ENCODE measurements around the gene F2.
"Not testable (repeated sequence)": the region's sequence is repeated elsewhere in the genome, so short reads cannot be mapped to it uniquely, and the experiment has no call there.

Gene F2

DNA sequence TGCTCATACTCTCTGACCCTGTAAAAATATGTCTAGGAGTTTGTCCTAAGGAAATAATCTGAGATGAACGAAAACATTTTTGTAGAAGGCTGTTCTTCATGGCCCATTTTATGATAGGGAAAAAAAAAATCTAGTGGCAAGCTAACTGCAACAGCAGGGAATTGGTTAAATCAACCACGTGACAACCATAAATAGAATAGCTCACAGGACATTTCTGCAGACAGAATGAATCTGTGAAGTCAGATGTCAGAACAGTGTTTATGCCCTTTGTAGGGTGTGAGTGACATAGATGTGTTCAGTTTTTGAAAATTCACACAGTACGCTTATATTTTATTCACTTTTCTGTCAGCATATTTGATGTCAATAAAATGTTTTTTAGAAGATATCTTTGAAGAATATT, 34.6 kb upstream of the F2 start:
- no peak for DNase-seq

DNA sequence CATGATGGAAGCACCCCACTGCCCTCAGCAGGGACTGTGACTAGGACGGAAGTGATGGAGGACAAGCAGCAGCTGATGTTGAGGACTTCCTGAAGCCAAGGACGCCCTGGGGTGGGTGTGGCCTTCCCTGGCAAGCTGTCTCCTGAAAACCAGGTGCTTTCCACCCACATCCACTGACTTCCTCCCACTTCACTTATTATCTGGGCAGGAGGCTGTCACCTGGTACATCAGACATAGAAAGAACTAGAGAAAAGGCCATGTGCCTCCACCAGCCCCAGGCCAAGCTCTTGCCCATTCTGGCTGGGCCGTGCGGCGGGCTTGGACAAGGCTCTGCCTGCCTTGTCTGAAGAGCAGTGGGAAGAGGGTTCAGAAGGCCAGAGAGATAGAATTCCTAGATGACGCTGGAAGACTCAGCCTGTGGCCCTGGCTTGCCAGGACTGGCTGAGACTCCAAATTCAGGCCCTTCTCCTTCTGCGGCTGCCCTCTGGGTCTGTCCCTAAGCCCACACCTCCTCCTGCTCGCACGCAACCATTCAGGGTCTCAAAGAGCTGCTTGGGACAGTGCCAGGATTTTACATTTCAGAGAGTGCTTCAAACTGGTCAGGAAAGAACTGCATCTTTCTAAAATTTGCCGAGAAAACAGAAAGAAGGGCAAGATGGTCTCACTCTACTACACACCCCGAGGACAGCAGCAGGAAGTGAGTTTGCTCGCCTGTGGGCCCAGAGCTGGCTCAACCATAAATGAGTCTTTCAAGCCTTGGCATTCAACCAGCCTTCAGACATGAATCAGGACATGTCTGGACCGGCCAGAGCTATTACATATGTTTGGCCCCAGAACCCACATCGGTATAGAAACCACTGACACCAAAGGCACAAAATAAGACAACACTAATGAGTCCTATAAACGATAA, 31.9 kb upstream of the F2 start:
- peak in 10 of 56 donors; percentile 18 to 70 (median 32) for DNase-seq

DNA sequence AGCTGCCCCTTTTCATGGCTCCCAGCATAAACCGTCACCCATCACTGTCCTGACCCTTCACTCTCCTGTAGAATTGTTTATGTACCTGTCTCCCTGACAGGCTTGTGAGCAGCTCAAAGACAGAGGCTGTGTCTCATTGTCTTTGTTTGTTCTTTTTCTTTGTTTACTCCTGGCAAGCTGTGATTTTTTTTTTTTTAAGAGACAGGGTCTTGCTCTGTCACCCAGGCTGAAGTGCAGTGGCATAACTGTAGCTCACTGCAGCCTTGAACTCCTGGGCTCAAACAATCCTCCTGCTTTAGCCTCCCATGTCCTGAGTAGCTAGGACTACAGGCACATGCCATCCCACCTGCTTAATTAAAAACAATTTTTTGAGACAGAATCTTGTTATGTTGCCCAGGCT, 28.3 kb upstream of the F2 start:
- DNase-seq: no peak

DNA sequence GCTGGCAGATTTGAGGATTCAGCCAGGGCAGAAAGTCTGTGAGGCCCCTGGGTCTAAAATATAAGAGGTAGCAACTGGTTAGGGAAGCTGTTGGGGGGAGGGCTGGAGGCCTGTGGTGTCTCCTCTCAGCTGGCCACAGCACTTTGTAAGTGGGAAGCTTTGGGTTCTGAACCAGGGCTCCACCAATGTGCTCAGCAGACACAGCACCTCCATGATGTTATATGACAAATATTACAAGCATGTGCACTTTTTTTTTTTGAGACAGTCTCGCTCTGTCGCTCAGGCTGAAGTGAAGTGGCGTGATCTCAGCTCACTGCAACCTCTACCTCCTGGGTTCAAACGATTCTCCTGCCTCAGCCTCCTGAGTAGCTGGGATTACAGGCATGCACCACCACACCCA, 26.6 kb upstream of the F2 start:
- DNase-seq: no peak

DNA sequence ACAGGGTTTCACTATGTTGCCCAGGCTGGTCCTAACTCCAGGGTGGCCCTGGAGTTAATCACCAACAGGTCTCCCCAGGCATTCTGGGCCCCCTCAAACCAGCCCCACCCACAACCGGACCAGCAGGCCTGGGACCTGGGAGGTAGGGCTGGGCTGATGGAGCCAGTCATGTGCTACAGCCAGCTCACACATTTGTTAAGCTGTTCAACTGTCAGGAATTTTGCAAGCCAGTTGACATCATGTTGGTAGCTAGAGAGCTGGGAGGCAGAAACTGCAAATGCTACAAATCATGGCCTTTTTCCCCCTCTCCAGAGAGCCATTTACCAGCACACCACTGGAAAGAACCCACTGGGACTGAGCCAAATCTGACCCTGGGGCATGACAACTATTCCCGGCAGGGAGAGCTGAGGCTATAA, 25.4 kb upstream of the F2 start:
- peak in 4 of 56 donors; percentile 12 to 50 (median 25) for DNase-seq

DNA sequence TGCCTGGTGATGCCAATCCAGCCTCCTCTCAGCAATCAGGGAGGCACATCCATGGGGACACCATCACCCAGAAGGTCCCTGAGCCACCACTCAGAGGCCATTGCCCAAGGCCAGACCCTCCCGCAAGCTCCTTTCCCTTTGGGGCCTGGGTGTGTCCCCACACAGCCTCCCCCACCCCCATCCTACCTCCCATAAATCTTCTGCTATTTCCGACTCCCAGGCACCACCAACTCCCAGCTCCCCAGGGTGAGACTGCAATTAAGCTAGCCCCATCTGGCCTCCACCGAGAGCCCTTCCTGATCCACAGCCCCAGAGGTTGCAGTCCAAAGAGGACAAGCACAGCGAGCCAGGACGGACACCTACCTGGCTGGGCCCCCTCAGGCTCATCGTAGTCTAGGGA, 24.9 kb upstream of the F2 start:
- no peak for DNase-seq

DNA sequence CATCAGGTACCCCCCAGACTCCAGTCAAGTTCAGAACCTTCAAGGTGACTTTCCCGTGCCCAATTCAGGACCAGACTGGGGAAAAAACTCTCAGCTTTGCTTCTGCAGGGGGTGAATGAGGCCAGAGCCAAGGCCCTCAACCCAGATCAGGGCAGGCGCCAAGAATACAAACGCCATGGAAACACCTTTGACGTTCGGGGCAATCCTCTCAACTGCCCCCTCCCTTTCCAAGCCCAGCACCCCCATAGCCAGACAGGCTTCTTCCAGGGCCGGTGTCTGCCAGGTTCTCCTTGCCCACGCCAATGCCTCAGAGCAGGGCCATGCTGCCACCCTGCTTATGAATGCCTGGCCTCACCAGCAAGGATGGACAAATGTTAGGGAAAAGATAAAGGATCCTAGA, 24.4 kb upstream of the F2 start:
- DNase-seq: peak in 4 of 56 donors; percentile 13 to 53 (median 20)

DNA sequence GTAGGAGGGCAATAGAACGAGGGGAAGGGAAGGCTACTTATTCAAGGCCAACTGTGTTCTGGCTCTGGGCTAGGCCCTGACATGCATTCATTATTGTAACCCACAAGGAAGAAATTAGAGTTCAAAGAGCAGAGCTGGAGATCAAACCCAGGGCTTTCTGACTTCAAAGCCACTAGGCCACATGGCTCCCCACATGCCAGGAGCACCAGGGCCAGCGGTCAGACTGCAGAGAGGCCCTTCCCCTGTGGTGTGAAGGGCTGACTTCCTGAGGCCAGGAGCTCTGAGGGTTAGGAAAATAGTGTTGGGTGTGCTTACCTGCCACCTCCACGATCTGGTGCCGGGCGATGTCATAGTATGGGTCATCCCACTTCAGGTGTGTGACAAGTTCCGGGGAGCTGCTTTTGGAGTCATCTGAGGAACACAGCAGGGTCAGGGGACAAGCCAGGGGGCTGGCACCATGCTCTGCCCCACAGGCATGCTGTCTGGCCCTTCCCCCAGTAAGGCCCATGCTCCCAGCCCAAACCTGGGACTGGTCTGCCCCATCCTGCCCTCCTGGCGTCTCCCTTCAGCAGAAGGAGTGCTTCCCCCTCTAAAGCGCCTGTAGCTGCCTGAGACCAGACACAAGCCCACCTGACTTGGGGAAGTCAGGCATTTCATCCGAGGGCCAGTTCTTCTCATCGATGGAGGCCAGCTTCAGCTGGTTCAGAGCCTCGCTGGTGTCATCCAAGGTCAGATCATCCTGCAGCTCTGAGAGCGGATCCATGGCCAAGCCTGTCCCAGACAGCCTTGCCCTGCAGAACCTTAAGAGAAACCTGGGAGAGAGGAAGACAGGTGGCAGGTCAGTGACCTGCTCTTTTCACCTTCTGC, 23.4 kb upstream of the F2 start:
- no peak for DNase-seq

DNA sequence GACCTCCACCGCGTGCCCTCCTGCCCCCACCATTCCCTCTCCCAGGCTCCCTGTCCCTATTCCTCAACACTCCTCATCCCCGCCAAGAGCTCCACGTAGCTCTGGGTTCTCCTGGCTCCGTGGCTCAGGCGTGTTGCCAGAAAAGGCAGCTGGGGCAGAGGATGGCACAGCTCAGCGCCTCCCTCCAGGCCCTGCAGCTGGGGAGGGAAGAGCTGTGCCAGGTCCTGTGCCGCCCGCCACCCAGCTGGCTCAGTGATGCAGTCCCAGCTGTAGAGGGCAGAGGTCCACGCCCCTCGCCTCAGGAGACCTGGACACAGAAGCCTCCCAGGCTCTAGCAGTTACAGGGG, 22.8 kb upstream of the F2 start:
- DNase-seq: peak in 55 of 56 donors; percentile 41 to 97 (median 88)

DNA sequence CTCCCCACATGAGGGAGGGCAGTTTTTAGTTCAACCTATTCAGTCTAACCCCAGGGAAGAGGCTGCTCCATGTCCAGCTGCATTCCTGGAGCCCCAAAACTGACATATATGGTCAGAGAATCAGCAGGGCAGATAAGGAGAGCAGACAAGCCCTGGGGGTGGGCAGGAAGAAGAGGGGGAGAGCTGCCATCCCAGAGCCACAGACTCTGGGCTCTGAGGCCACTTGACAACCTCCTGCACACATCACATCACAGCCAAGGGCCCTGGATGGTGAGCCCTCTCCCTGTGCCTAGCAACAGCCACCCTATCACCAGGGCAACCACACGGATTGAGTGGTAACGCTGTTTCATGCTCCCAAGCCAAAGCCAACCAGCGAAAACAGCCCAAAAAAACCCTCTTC, 21.7 kb upstream of the F2 start:
- peak in 48 of 56 donors; percentile 15 to 79 (median 51) for DNase-seq

DNA sequence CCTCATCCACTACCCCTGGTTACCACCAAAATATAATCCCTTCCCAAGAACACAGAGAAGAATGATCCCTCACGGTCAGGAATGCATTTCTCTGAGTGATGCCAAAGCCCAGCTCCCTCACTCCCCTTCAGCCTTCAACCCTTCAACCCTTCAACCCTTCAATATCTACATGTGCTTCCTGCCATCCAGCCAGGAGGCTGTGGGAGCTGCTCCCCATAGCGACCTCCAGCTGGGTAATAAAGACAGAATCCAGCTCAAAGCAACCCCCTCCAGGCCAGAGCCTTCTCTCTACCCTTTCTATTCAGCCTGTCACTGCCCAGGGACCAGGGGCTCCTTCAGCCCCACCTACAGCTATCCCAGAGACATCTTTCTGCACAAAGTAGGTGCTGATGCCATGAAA, 21.3 kb upstream of the F2 start:
- no peak for DNase-seq

DNA sequence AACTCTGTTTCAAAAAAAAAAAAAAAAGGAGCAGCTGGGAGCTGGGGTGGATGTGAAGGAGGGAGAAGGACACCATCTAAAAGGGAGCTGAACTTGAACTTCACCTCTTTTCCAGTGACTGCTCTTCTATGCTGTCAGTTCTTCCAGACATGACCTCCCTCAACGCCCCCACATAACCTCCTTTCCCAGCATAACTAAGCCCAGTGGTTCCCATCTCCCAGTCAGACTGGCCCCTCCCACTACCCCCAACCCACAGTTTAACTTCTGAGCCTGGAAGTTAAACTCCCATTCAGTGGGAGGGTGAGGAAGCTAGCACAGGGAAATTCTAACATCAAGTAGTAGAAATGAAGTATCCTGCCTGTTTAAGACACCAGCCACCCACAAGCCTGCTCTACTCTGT, 20.4 kb upstream of the F2 start:
- no peak for DNase-seq

DNA sequence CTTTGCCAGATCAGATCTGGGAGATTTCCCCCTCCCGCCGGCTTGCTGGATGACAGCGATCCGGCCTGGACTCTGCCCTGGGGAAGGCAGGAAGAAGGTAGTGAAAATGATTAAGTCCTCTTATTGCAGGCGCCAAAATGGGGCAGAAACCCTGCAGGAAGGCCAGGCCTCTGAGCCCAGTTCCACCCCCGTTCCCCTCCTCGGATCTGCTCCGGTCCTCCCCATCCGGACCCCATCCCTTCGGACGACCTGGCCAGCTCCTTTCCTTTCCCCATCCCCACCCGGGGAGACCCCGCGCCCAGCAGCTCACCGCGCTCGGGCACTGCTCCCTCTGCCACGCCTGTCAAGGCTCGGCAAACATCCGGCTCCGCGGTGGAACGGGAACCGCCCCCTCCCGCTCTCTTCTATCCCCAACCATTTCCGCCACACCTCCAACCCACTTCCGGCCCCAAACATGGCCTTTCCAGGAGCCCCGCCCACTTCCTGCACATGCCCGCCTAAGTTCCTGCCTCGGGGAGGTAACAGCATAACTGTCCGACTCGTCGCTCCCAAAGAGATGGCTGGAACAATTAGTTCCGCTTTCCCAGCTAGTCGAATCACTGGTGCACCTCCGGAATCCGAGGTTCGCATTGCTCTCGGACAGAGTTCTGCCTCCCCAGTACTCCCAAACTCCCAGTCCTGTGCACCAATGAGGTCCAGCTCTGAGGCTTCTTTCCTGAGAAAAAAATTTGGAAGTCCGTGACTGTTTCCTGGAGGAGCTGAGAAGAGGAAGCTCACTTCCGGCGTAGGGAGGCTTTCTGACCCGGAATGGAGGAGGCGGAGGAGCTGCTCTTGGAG, 18.6 kb upstream of the F2 start, which contains the start of the genes ARHGAP1 and ZNF408:
Gene ARHGAP1 (minus strand): TSS at position 379 of the 837 bp plus-strand sequence. CDS start 4,512 bp downstream, outside the sequence.
Gene ZNF408 (plus strand): TSS at position 791 of the 837 bp plus-strand sequence. CDS start 17 bp downstream, at position 808.
- DNase-seq: peak; percentile 83 to 99 (median 97)

DNA sequence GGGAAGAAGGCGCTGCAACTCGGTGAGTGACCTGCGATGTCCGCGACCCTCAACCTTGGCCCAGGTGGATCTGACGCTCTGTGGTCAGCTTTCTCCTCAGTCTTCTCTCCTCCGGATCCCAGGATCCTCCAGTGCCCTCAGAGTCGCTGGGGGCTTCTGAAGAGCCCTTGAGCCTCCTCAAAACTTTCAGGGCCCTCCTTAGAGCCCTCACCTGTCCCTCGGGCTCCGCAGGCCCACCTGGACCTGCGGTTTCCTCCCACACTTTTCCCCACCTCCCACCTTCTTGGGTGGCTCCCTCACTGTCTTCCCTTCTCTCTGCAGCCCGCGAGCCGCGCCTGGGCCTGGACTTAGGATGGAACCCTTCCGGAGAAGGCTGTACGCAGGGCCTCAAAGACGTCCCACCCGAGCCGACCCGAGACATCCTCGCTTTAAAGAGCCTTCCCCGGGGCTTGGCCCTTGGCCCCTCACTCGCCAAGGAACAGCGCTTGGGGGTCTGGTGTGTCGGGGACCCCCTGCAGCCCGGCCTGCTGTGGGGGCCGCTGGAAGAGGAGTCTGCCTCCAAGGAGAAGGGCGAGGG, 17.8 kb upstream of the F2 start:
- DNase-seq: peak in 1 of 56 donors; percentile 18

DNA sequence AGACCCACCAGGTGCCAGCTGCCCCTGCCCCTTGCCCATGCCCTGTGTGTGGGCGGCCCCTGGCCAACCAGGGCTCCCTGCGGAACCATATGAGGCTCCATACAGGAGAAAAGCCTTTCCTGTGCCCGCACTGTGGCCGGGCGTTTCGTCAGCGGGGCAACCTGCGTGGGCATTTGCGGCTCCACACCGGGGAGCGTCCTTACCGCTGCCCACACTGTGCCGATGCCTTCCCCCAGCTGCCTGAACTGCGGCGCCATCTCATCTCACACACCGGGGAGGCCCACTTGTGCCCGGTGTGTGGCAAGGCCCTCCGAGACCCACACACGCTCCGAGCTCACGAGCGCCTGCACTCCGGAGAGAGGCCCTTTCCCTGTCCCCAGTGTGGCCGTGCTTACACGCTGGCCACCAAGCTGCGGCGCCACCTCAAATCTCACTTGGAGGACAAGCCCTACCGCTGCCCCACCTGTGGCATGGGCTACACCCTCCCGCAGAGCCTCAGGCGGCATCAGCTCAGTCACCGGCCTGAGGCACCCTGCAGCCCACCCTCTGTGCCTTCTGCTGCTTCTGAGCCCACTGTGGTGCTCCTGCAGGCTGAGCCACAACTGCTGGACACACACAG, 13.8 kb upstream of the F2 start:
- no peak for DNase-seq

DNA sequence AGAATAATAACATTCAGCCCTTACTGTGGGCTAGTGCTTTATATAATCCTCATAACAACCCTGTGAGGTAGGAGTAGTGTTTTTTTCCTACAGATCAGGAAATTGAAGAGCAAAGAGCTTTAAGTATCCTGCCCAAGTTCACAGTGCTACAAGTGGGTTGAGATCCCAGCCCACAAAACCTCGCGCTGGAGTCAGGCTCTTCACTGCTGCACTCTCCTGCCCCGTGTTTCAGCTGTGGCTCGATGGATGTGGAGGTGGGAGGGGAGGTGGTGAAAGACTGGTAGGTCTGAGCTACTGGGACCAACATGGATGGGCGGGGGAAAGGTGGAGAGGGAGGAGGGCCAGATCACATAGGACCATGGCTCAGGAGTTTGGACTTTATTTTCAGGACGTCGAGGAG, 12.1 kb upstream of the F2 start:
- DNase-seq: no peak

DNA sequence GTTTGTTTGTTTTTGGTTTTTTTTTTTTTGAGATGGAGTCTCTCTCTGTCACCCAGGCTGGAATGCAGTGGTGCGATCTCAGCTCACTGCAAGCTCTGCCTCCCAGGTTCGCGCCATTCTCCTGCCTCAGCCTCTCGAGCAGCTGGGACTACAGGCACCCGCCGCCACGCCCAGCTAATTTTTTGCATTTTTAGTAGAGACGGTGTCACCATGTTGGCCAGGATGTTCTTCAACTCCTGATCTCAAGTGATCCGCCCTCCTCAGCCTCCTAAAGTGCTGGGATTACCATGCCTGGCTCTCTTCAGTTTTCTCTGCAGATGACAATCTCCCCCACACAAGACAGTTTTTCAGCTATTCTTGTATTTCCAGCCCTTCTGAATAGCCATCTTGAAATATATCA, 9.7 kb upstream of the F2 start:
- DNase-seq: not testable (repeated sequence)

DNA sequence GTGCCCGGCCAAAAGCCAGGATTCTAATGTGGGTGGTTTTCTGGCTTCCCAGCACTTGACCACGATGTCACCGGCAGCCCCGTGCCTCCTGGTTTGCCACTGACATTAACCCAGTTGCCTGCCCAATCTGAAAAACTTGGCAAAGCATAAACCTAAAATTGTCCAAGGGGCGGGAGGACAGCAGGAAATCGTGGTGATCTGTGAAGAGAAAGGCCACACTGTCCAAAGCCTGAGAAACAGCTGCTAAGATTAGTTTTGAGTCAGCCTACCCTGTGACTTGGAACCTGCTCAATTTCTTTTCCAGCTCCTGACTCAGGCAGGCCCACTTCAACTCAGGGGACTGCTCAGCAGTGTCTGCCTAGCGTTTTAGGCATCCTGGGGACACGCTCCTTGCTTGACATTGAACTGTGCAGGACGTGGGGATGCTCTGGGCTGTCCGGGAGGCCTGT, 8.2 kb upstream of the F2 start:
- DNase-seq: peak in 6 of 56 donors; percentile 7 to 25 (median 24)

DNA sequence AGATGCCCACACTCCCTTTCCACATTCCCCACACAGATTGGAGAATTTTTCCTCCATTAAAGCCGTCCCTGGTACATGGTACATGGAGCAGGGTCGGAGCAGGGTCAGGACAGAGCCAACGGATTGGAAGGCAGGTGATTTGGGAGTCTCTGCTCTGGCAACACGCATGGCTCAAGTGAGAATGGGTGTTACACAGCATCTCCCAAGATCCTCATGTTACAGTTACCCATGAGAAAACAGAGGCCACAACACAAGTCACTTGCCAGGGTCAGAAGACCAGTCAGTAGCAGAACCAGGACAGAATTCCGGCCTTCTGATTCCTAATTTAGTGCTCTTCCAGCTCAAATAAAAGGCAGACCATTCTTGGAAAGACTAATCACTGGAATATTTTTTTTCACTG, 7.7 kb upstream of the F2 start:
- DNase-seq: no peak

DNA sequence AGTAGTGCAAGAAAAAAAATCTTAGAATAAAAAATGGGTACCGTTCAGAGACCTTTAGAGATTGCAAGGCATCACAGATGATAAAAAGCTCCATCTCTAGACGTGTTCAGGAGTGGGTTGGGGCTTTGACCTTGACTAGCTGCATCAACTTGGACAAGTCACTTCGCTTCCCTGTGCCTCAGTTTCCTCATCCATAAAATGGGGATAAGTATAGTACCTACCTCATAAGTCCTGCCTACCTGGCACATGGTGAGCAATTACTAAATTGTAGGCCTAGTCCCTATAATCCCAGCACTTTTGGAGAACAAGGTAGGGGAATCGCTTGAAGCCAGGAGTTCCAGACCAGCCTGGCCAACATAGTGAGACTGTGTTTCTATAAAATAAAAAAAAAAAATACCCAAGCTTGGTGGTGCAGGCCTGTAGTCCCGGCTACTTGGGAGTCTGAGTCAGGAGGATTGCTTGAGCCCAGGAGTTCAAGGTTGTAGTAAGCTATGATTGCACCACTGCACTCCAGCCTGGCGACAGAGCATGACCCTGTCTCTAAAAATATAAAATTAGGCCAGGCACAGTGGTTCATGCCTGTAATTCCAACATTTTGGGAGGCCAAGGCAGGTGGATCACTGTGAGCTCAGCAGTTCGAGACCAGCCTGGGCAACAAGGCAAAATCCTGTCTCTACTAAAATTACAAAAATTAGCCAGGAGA, 6.0 kb upstream of the F2 start:
- DNase-seq: no peak
